Measurements from ENCODE around the gene NLRP9.

DNA sequence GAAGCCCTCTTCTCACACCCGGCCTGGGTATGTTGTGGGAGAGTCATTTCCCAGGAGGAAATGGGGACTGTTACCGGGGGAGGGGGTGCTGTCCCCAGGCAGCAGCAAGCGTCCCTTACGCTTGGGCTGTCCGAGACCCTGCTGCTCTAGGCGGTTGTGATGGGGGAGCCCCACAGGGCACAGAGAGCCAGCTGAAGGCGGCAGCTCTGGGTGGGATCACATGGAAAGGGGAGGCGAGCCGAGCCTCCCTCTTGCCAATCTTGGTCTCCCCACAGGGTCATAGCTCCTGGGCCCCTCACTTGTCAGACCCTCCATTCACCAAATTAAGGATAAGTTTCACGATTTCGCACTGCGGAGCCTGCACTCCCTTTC is 41.1 kb downstream of the NLRP9 start:
- TF ChIP-seq POLR2A (IDR thresholded peaks at IDR 0.05) = no peak
- TF ChIP-seq, protein P1, sequence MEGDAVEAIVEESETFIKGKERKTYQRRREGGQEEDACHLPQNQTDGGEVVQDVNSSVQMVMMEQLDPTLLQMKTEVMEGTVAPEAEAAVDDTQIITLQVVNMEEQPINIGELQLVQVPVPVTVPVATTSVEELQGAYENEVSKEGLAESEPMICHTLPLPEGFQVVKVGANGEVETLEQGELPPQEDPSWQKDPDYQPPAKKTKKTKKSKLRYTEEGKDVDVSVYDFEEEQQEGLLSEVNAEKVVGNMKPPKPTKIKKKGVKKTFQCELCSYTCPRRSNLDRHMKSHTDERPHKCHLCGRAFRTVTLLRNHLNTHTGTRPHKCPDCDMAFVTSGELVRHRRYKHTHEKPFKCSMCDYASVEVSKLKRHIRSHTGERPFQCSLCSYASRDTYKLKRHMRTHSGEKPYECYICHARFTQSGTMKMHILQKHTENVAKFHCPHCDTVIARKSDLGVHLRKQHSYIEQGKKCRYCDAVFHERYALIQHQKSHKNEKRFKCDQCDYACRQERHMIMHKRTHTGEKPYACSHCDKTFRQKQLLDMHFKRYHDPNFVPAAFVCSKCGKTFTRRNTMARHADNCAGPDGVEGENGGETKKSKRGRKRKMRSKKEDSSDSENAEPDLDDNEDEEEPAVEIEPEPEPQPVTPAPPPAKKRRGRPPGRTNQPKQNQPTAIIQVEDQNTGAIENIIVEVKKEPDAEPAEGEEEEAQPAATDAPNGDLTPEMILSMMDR (IDR thresholded peaks at IDR 0.05) = no peak

Data from uterus (tissue), 2 donors.